Heart left ventricle (tissue), 13 donors: Measurements from ENCODE around the gene ABCA1.

Source experiments
- POLR2A ChIP-seq, 2 donors: fragments of 450-650 bp; IDR thresholded peaks; one replicate each; pipeline ENCODE4 v1.6.1; 2017; ENCODE audit warnings: antibody characterized with exemption in 2 of 2, mild to moderate bottlenecking in 2 of 2, moderate library complexity in 2 of 2
- TF ChIP-seq, protein P1 (sequence below), 12 donors: fragments of 200-600 bp; sonication (generic) in 4 of 12; IDR thresholded peaks; one replicate each; pipeline versions ENCODE4 v1.5.0 to v1.8.0; 2018 to 2022; ENCODE audit warnings: antibody characterized with exemption in 12 of 12, mild to moderate bottlenecking in 5 of 12
- donor health status: ischemic (EF 13 %, LVEDD 7.1; RV severe dilation, severe dysfunction).
- donor health status: DM: no; HTN: yes; CAD: no.
- donor health status: DM: no; HTN: no; CAD: no.
- donor health status: ischemic (EF 25% LVEDD 6.9; RV normal size, moderate dysfunction).
- donor health status: ischemic (EF 25% LVEDD 5.7; RV mildly dilated, moderate dysfunction).
- donor health status: ischemic (EF 35%, LVEDD 5.7; RV mildly dilated, moderate dysfunction).
- donor health status: nonischemic (EF 11% LVEDD 7.7; RV severe dilation, severe dysfunction).
- donor health status: DM: yes; HTN: yes; CAD: no.
- donor health status: PGD.
- donor health status: ischemic (EF 29% LVEDD 5.4; RV normal size, mild dysfunction).
- donor health status: nonischemic (EF 23%, LVEDD 6.1; RV moderate dilation, normal function).

GRCh38 chr9:104923740-104924139 is 4.2 kb downstream of the ABCA1 start:
- TF ChIP-seq POLR2A (IDR thresholded peaks at IDR 0.05) = no peak
- TF ChIP-seq, protein P1, sequence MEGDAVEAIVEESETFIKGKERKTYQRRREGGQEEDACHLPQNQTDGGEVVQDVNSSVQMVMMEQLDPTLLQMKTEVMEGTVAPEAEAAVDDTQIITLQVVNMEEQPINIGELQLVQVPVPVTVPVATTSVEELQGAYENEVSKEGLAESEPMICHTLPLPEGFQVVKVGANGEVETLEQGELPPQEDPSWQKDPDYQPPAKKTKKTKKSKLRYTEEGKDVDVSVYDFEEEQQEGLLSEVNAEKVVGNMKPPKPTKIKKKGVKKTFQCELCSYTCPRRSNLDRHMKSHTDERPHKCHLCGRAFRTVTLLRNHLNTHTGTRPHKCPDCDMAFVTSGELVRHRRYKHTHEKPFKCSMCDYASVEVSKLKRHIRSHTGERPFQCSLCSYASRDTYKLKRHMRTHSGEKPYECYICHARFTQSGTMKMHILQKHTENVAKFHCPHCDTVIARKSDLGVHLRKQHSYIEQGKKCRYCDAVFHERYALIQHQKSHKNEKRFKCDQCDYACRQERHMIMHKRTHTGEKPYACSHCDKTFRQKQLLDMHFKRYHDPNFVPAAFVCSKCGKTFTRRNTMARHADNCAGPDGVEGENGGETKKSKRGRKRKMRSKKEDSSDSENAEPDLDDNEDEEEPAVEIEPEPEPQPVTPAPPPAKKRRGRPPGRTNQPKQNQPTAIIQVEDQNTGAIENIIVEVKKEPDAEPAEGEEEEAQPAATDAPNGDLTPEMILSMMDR (IDR thresholded peaks at IDR 0.05) = no peak
